Keratinocyte (primary cell): Measurements from ENCODE around the gene SLC35B4.

ENCODE experiments used
- EZH2 ChIP-seq: IDR thresholded peaks from one replicate; pipeline ENCODE4 v1.6.1; 2012; ENCODE audit warnings: inconsistent platforms, mild to moderate bottlenecking, low read length, moderate library complexity
- TF ChIP-seq, protein P1 (sequence below), 3 experiments: IDR thresholded peaks in 1 of 3; conservative IDR thresholded peaks in 1 of 3; optimal IDR thresholded peaks in 1 of 3; 2 replicates in 2 of 3; 3 replicates in 1 of 3; pipeline versions ENCODE3 to v1.5.1; 2011; ENCODE audit warnings: low read length in 3 of 3, mild to moderate bottlenecking in 3 of 3, moderate library complexity in 2 of 3, control low read depth in 1 of 3, inconsistent platforms in 1 of 3; ENCODE audit not compliant: insufficient read depth in 2 of 3; ENCODE audit errors: extremely low read depth in 1 of 3

DNA sequence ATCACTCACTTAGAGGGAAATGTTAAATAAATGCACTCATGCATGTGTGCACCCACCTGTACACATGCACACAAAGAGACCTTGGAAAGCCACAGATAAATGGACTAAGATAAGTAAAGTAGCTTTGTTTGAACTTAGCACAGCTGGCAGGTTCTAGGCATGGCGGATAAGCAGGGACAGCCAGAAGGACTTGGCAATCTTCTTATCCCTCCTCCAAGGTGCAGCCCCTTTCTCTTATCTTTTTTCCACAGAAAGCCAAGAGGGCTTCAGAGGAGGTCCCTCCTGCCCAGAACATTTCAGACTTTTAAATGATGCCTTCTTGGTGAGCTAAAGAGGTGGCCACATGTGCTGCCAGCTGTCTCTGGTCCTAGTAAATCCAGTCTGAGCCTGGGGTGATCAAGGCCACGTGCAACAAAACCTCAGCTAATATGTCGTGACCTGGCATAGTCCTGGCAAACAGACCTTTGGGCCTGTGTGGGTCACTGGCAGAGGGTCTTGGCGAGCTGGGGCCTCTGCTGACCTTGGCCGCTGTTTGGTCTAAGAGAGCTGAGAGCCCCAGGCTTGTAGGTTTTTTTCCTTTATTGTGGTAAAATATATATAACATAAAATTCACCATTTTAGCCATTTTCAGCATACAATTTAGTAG lies 43.2 kb upstream of the SLC35B4 start:
- TF ChIP-seq, protein P1, sequence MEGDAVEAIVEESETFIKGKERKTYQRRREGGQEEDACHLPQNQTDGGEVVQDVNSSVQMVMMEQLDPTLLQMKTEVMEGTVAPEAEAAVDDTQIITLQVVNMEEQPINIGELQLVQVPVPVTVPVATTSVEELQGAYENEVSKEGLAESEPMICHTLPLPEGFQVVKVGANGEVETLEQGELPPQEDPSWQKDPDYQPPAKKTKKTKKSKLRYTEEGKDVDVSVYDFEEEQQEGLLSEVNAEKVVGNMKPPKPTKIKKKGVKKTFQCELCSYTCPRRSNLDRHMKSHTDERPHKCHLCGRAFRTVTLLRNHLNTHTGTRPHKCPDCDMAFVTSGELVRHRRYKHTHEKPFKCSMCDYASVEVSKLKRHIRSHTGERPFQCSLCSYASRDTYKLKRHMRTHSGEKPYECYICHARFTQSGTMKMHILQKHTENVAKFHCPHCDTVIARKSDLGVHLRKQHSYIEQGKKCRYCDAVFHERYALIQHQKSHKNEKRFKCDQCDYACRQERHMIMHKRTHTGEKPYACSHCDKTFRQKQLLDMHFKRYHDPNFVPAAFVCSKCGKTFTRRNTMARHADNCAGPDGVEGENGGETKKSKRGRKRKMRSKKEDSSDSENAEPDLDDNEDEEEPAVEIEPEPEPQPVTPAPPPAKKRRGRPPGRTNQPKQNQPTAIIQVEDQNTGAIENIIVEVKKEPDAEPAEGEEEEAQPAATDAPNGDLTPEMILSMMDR (optimal IDR thresholded peaks at IDR 0.05 in 1 of 3, IDR thresholded peaks at IDR 0.05 in 1 of 3, conservative IDR thresholded peaks at IDR 0.05 in 1 of 3; ENCODE audit: extremely low read depth in 1 of 3, insufficient read depth in 2 of 3, low read length in 3 of 3): no peak
- no peak for TF ChIP-seq EZH2
